HG03442 (cell line): ENCODE data around the gene HERPUD1.
"Not testable (repeated sequence)": the region's sequence is repeated elsewhere in the genome, so short reads cannot be mapped to it uniquely, and the experiment has no call there.

ENCODE experiments used
- ATAC-seq: cut with Tn5 transposase; IDR thresholded peaks from one replicate; pipeline ENCODE4 v1.9.1; 2021; ENCODE audit warnings: mild to moderate bottlenecking, moderate library complexity; ENCODE audit not compliant: unreplicated experiment

The HERPUD1 gene

DNA sequence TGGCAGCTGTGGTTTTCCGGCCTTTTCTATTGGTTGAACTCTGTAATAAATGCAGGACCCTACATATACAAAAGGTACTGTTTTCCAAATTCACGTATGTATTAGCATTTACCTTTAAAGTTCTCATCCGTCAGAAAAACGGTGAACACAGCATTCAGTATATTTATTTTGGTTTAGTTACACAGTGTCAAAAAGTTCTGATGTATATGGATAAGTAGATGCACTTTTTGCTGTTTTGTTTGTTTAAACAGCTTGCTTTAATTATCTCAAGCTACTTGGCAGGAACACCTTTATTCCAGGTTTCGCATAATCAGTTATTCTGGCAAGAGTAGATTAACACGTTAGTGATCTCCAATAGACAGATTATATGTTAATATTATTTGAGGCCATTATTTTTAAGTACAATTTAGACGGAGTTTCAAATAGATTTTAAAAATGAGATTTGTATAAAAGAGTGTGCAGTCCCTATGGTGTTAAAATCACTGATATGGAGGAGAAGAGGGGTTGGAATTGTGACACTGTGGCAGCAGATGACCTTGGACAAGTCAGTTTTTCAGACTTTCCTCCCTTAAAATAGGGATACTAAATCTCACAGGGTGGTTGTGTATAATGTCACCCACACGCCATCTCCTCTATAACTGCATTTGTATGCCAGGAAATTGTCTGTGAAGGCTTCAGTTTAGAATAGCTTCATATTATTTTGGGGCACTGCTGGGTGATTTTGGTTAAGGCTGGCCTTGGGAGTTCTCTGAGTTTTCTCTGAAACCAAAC, 2.1 kb downstream of the HERPUD1 start:
- ATAC-seq, result no peak

DNA sequence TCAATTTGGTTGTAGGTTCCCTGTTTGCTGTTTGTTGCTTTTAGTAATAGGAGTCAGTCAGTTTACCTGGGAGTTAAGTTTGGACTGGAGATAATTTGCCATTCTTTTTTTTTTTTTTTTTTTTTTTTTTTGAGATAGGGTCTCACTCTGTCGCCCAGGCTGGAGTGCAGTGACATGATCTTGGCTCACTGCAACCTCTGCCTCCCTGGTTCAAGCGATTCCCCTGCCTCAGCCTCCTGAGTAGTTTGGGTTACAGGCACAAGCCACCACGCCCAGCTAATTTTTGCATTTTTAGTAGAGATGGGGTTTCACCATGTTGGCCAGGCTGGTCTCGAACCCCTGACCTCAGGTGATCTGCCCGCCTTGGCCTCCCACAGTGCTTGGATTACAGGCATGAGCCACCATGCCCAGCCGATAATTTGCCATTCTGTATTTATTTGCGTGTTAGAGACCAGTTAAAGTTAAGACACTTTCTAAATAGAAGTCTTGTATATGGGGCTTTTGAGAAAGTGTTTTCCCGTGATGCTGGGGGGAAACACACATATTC, 2.7 kb downstream of the HERPUD1 start:
- not testable (repeated sequence) for ATAC-seq

DNA sequence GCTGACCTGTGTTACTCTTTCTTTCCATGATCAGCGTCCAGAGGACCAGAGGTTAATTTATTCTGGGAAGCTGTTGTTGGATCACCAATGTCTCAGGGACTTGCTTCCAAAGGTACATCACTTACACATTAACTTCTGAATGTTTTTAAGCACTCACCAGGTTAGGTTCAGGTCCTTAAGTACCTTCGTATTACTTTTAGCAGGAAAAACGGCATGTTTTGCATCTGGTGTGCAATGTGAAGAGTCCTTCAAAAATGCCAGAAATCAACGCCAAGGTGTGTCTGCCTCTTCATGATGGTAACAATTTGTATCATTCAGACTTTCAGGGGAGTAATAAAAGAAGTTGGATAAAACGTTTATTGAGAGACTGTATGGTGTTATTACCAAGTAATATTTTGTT, 3.3 kb downstream of the HERPUD1 start:
- ATAC-seq, result no peak

DNA sequence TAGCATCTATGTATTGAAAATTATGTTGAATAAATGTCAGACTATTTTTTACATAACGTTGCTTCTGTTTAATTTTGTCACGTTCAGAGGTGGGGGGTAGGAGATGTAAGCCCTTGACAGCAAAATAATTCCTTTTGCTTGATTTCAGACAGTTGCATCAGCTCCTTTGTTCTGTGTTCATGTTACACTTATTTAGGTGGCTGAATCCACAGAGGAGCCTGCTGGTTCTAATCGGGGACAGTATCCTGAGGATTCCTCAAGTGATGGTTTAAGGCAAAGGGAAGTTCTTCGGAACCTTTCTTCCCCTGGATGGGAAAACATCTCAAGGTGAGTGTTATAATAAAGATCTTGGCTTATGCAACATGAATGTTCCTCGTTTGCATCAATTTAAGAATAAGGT, 4.5 kb downstream of the HERPUD1 start:
- ATAC-seq, result no peak

DNA sequence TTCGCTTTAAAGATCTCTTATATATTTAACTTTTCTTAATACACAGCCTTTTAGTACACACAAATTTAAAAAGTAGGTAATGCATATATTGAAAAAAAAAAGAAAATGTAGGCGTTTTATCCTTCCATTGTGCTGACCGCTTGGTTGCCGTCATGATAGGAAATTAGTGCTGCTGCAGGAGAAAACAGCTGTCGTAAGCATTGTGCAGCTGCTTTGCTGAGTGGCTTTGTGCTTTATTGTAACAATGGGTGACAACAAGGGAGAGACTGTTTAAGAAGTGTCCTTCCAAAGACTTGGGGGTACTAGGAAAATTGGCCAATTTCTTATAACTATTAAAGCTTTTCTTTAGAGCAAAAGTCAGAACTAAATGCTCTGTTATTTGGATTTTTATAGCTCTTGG, 5.0 kb downstream of the HERPUD1 start:
- no peak for ATAC-seq

DNA sequence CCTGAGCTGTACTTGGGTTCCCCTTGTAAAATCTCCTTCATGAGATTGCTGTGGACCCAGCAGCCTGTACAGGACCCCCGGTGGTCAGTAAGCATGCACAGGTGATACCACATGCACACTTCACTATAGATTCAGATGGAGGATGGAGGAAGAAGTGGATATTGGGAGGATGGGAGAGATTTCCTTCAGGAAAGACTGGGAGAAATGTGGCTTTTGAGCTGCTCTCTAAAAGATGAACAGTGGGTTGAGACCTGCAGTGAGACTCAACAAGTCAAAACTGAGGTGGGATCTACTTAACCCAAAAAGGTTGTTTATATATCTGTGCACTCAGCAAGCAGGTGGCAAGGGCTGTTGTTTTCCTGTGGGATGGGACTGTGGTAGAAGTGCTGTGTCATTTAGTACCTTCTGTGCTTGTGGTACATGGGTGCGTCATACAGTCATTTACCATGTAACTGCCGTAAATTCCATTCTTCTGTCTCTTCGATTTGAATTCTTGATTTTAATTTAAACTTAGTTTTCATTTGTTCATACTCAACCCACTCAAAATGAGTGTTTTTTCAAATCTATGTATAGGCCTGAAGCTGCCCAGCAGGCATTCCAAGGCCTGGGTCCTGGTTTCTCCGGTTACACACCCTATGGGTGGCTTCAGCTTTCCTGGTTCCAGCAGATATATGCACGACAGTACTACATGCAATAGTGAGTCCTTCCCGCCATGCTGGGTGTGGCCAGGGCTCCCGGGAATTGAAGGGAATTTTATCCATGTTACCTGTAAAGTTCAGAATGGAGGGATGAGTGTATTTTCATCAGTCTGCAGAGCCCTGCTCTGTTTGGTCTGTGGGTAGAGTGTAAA, 6.9 kb downstream of the HERPUD1 start:
- ATAC-seq, result peak; percentile 34

DNA sequence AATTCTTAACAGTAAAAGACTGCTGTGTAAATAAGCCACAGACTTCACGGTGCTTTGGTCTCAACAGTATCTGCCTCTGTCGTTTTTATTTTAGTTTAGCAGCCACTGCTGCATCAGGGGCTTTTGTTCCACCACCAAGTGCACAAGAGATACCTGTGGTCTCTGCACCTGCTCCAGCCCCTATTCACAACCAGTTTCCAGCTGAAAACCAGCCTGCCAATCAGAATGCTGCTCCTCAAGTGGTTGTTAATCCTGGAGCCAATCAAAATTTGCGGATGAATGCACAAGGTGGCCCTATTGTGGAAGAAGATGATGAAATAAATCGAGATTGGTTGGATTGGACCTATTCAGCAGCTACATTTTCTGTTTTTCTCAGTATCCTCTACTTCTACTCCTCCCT, 7.9 kb downstream of the HERPUD1 start:
- ATAC-seq, result no peak

DNA sequence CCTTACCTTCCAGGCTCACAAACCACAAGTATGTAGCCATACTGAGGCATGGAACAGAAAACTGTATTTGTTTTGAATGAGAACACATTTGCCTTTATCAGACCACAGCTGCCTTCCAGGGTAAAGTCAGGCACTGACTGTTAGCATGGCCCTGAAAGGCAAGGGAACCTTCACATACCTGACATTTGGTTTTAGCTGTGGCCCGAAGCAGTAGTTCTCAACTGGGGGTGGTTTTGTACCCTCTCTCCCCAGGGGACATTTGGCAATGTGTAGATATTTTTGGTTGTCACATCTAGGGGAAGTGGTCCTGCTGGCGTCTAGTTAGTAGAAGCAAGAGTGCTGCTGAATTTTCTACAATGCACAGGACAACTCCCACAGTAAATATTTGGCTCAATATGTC, 9.2 kb downstream of the HERPUD1 start:
- no peak for ATAC-seq

DNA sequence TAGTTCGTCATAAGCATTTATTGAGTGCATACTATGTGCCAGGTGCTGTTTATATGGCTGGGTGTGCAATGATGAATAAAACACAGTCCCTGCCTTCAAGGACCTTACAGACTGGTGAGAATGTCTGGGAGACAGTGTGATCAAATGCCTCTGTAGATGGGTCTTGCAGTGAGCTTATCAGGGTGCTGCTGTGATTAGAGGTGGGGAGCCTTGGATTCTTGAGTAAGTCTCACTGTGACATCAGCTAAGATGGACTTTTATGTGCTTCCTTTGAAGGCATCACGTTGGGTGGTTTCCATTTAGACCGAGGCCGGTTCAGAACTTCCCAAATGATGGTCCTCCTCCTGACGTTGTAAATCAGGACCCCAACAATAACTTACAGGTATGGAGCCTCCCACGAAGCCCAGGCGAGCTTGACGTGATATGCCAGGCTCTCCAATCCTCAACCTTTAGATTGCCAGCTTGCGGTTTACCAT, 10.0 kb downstream of the HERPUD1 start:
- no peak for ATAC-seq

DNA sequence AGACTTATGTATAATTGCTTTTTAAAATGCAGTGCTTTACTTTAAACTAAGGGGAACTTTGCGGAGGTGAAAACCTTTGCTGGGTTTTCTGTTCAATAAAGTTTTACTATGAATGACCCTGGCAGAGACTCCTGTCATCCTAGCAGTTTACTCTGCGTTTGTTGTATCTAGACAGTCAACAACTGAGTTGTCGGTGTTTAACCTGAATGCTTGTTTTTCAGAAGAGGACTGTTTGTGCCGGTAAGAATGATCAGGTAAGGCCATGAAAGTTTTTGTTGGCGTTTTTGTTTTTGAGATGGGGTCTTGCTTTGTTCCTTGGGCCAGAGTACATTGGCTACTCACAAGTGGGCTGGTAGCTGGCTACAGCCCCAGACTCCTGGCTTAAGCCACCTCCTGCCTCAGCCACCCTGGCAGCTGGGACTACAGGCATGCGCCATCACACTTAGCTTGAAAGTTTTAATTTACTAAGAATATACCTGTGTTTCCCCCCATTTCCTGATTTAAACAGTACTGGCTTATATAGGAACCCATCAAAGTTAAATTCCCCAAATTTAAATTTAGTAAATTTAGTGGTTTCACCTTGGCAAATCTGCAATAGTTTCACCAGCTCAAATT, 11.9 kb downstream of the HERPUD1 start:
- ATAC-seq, result no peak

DNA sequence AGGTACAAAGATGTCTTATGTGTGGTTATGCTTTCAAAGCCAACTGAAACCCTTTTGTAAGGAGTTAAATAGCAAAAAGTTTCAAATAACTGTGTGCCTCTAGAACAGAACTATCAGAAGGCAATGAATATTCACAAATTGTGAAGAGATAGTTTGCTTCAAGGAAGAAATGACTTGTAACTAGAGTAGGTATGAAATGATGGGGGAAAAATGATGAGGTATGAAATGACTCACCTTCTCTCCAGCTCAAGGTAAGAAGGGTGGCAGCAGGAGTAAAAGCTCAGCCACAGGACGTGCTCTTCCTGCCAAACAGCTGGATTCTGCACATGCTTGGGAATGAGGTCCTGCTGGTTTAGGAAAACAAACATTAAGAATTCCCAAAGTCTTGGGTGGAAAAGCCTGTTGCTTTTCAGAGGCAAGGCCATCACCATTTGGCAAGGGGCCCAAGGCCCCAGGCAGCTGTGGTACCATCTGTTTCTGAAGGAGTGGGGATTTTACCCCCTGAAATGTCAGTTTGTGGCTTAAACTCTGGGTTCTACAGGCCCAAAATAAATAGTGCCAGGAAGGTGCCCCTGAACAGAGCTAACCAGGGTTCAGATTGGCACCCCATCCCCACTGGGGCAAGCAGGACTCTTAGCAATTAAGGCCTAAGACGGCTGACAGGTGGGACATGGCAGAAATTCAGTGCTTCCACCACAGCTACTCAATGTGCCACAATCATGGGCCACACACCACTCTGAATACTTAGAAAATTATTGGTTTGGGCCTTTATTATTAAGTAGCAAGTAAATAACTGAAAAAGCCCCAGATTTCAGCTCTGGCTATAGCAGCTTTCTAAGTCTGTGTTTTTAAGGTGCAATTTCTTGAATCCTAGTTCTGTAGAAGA, 13.3 kb downstream of the HERPUD1 start:
- ATAC-seq, result peak; percentile 52

DNA sequence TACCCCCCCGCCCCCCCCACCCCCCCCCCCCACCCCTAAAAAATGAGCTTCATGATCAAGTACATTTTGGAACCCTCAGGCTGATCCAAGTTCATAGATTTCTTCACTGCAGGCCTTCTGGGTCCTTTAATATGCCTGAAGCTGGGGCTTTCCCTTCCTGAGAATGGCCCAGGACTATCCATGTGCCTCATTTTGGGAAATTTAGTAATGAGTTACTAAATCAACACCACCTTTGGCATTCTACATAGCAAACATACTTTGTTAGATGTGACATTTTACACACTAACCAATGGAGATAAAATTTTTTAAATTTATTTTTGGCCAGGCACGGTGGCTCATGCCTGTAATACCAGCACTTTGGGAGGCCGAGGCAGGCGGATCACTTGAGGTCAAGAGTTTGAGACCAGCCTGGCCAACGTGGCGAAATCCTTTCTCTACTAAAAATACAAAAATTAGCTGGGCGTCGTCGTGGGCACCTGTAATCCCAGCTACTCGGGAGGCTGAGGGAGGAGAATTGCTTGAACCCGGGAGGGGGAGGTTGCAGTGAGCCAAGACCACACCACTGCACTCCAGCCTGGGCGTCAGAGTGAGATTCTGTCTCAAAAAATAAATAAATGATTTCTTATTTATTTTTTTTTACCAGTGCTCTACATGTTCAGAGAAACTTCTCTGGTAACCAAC, 14.0 kb downstream of the HERPUD1 start:
- no peak for ATAC-seq

DNA sequence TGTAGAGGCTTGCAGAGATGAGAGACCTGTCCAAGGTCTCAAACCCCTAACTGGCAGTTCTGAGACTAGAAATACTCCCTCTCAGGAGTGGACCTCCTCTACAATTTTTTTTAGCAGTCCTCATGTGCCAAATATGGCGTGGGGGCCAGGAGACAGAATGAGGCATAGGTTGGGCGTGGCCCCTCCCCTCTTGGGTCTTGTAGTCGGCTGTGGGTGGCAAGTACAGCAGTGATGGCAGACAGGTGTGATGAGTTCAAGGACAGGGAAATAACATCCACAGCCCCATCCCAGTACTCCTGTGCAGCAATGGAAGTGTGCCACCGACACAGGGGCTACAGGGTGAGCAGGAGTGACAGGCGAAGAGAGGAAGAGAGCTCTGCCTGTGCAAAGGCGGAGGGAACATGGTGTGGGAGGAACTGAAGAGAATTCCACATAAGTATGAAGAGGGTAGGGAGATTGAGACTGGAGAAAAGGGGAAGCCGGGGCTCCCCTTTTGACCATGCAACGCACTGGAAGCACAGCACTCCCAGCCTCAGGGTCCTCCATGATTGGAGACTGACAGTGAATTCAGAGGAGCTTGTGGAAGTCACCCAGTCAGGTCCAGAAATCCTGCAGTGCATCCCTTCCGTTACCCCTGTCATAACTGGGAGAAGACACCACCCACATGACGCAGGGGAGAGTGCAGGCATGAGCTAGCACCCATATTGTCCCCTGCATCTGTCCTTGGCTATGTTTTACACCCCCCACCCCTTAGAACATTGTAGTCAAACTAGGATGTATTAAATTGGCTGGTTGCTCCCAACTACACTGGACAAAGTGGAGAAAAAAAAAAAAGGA, 15.0 kb downstream of the HERPUD1 start:
- ATAC-seq, result no peak

DNA sequence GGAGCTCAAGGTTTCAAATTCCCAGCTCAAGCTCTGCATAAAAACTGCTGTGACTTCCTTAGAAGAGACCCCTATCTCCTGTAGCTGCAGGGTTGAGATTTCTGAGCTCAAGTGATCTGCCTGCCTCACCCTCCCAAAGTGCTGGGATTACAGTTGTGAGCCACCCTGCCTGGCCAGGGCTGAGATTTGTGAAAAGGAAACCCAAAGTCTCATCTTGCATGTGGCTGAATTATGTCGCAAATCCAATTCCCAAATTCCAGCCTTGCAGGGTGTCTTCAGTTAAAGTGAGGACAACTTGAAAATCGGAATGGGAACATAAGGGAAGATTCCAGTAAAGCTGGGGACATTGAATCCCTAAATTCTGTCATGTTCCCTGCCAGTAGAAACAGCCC, 15.7 kb downstream of the HERPUD1 start:
- no peak for ATAC-seq

DNA sequence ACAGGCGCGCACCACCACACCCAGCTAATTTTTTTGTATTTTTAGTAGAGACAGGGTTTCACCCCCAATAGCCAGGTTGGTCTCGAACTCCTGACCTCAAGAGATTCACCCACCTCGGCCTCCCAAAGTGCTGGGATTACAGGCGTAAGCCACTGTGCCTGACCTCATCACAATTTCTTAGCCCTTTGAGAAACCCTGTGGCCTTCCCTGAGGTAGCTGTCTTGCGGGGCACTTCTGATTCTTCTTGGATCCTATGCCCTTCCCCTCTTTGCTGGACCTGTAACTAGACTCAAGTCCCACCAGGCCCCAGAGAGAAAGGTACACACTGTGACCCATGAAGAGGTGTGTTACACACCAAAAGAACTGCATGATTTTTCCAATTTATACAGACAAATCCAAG, 16.3 kb downstream of the HERPUD1 start:
- no peak for ATAC-seq

DNA sequence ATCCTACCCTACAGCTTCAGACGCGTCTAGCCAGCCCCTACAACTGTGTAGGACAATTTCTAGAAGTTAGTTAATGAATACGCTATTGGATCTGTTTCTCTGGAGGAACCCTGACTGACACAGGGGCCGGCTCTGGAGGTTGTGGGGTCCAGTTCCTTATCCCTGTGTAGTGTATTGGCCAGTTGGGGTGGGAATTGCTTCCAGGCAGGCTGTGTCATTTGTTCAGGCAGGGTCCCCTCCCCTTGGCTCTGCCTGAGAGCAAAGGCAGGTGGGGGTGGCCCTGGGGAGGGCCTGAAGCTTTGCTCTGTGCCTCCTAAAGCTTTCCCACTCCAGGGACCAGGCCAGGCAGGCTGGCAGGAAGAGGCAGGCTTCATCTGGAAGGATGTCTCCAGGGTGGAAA, 18.1 kb downstream of the HERPUD1 start:
- ATAC-seq, result no peak

DNA sequence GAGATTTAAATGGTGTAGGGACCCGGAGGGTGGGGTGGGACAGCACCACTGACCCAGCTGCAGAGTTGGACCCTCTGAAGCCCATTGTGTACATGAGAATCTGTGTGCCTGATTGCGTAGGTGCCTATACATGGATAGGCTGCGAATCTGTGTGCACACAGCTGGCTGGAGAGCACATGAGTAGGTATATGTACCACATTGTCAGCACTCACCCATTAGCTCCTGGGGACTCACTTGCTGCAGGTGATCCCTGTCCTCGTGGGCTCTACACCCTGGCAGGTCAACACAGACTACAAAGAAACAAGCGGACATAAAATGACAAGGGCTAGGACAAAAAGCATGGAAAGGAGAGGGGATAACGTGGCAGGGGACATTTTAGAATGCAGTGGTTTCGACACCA, 18.5 kb downstream of the HERPUD1 start:
- no peak for ATAC-seq

DNA sequence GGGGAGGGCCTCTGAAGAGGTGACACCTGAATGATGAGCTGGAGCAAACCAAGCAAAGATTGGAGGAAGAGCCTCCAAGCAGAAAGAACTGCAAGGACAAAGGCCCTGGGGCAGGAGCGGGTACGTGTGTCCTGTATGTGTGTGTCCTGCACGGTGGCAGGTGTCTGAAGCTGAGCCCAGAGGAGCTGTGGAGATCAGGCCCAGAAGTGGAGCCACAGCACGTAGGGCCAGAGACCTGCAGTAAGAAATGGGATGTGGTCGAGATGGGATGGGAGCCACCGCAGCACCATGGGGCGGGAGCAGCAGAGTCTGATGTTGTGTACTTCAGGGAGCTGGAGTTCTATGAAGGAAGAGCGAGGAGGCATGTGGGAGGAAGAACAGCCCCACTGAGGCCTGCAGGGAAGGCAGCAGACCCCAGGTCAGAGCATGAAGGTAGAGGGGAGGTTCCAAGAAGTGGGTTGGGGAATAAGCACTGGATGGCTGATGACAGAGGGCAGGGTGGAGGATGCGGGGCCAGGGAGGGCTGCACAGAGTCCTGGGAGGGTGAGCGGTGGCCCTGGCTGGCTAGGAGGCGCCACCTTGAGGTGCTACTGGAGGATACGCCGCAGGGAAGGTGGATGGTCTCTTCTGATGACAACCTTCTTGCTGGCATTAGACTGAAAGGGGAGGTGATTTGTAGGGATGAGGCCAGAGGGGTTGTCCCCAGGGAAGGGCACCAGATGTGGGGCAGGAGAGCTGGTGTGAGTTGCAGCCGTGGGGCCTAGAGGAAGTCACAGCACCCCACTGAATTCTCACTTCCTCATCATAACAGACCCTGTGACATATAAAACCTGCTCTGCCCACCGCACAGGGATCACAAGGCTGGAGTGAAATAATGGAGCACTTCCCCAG, 19.2 kb downstream of the HERPUD1 start:
- ATAC-seq, result peak; percentile 62
